WTC11 (cell line): Measurements from ENCODE around the gene WBP2NL. TPM values are rescaled to one million over a fixed set of nuclear protein-coding genes. Genes with fewer than 3 reads are reported as not detected.

Experiments
- ATAC-seq: fragments of 200-7000 bp; cut with Tn5 transposase; 2 replicates; pipeline ENCODE4 v1.10.0; 2021; ENCODE audit warnings: mild to moderate bottlenecking, moderate library complexity
- CTCF ChIA-PET: fragments of 300-600 bp; sonication (Branson Sonifier 250); formaldehyde crosslinking; loops from one replicate; lab custom pipeline; 2021; ENCODE audit warnings: antibody characterized with exemption; lab: Charles Lee
- POLR2A ChIA-PET: fragments of 350-600 bp; sonication (Branson Sonifier 250); formaldehyde crosslinking; loops from one replicate; lab custom pipeline; 2021; ENCODE audit warnings: antibody characterized with exemption; lab: Charles Lee
- DNase-seq: peaks from one replicate; pipeline ENCODE4 v3.0.0; 2021; ENCODE audit warnings: low spot score
- H3K27ac Mint-ChIP-seq: 2 replicates; pipeline ENCODE4 v1.8.0; 2021; ENCODE audit warnings: mixed read lengths
- H3K27me3 Mint-ChIP-seq: 2 replicates; pipeline ENCODE4 v1.8.0; 2021; ENCODE audit warnings: low read depth, mild to moderate bottlenecking, moderate library complexity, mixed read lengths
- H3K36me3 Mint-ChIP-seq: 2 replicates; pipeline ENCODE4 v1.8.0; 2021; ENCODE audit warnings: mixed read lengths
- H3K4me1 Mint-ChIP-seq: 2 replicates; pipeline ENCODE4 v1.8.0; 2022; ENCODE audit warnings: mixed read lengths
- H3K4me3 Mint-ChIP-seq: 2 replicates; pipeline ENCODE4 v1.8.0; 2021; ENCODE audit warnings: mild to moderate bottlenecking, moderate library complexity, mixed read lengths
- H3K9me3 Mint-ChIP-seq: 2 replicates; pipeline ENCODE4 v1.8.0; 2021; ENCODE audit warnings: mixed read lengths
- ELF4 ChIP-seq: sonication (generic); formaldehyde crosslinking; IDR thresholded peaks from 2 replicates; pipeline ENCODE4 v1.8.1; 2022; ENCODE audit warnings: low read depth, mild to moderate bottlenecking, moderate library complexity, missing genetic modification reagents
- FOXK1 ChIP-seq: sonication (generic); formaldehyde crosslinking; IDR thresholded peaks from 2 replicates; pipeline ENCODE4 v1.8.0; 2022; ENCODE audit warnings: mild to moderate bottlenecking, moderate library complexity, missing genetic modification reagents
- FOXP1 ChIP-seq: sonication (generic); formaldehyde crosslinking; IDR thresholded peaks from 2 replicates; pipeline ENCODE4 v1.8.0; 2022; ENCODE audit warnings: missing genetic modification reagents, mild to moderate bottlenecking, moderate library complexity, borderline replicate concordance
- GTF2I ChIP-seq: fragments of 250-450 bp; sonication (Bioruptor Pico); conservative IDR thresholded peaks from 2 replicates; pipeline ENCODE4 v1.4.0; 2021; ENCODE audit warnings: mild to moderate bottlenecking
- IRF2 ChIP-seq: sonication (generic); formaldehyde crosslinking; IDR thresholded peaks from 2 replicates; pipeline ENCODE4 v1.8.0; 2022; ENCODE audit warnings: low read depth, missing genetic modification reagents, borderline replicate concordance
- KAT7 ChIP-seq: sonication (generic); formaldehyde crosslinking; IDR thresholded peaks from 2 replicates; pipeline ENCODE4 v1.8.1; 2023; ENCODE audit warnings: missing genetic modification reagents, mild to moderate bottlenecking, borderline replicate concordance
- MYBL2 ChIP-seq: sonication (generic); formaldehyde crosslinking; IDR thresholded peaks from 2 replicates; pipeline ENCODE4 v1.8.1; 2023; ENCODE audit warnings: mild to moderate bottlenecking, moderate library complexity, missing genetic modification reagents
- NFE2L1 ChIP-seq: sonication (generic); formaldehyde crosslinking; IDR thresholded peaks from 2 replicates; pipeline ENCODE4 v1.8.1; 2023; ENCODE audit warnings: missing genetic modification reagents
- NR3C1 ChIP-seq: sonication (generic); formaldehyde crosslinking; conservative IDR thresholded peaks from 2 replicates; pipeline ENCODE4 v1.8.1; 2023; ENCODE audit warnings: low read depth, mild to moderate bottlenecking, missing genetic modification reagents
- SMAD3 ChIP-seq: sonication (generic); formaldehyde crosslinking; IDR thresholded peaks from 2 replicates; pipeline ENCODE4 v1.8.0; 2022; ENCODE audit warnings: missing genetic modification reagents, mild to moderate bottlenecking, borderline replicate concordance
- TEAD1 ChIP-seq: sonication (generic); formaldehyde crosslinking; IDR thresholded peaks from 2 replicates; pipeline ENCODE4 v1.8.0; 2022; ENCODE audit warnings: mild to moderate bottlenecking, missing genetic modification reagents
- TEAD4 ChIP-seq: sonication (generic); formaldehyde crosslinking; IDR thresholded peaks from 2 replicates; pipeline ENCODE4 v1.8.0; 2022; ENCODE audit warnings: mild to moderate bottlenecking, missing genetic modification reagents
- TP53 ChIP-seq: sonication (generic); formaldehyde crosslinking; IDR thresholded peaks from 2 replicates; pipeline ENCODE4 v1.8.1; 2023; ENCODE audit warnings: mild to moderate bottlenecking, missing genetic modification reagents
- ZNF121 ChIP-seq: sonication (generic); formaldehyde crosslinking; IDR thresholded peaks from 2 replicates; pipeline ENCODE4 v1.8.0; 2023; ENCODE audit warnings: missing genetic modification reagents
- total RNA-seq: library from RNA; stranded (reverse); gene quantifications from 3 replicates; pipeline ENCODE4 v1.2.3, GENCODE V29; 2021
- TF ChIP-seq, protein P1 (sequence below): sonication (generic); formaldehyde crosslinking; IDR thresholded peaks from 2 replicates; pipeline ENCODE4 v1.8.1; 2022; ENCODE audit warnings: mild to moderate bottlenecking, moderate library complexity, missing genetic modification reagents
- TF ChIP-seq, protein P2 (sequence below): sonication (generic); formaldehyde crosslinking; IDR thresholded peaks from 2 replicates; pipeline ENCODE4 v1.8.1; 2022; ENCODE audit warnings: mild to moderate bottlenecking, missing genetic modification reagents, moderate library complexity, borderline replicate concordance
- TF ChIP-seq, protein P3 (sequence below): sonication (generic); formaldehyde crosslinking; IDR thresholded peaks from 2 replicates; pipeline ENCODE4 v1.8.0; 2022; ENCODE audit warnings: mild to moderate bottlenecking, missing genetic modification reagents
- TF ChIP-seq, protein P4 (sequence below): sonication (generic); formaldehyde crosslinking; IDR thresholded peaks from 2 replicates; pipeline ENCODE4 v1.8.1; 2022; ENCODE audit warnings: low read depth, mild to moderate bottlenecking, moderate library complexity, missing genetic modification reagents, borderline replicate concordance
- TF ChIP-seq, protein P5 (sequence below): fragments of 250-450 bp; sonication (Bioruptor Pico); IDR thresholded peaks from 2 replicates; pipeline ENCODE4 v1.9.0; 2021; ENCODE audit warnings: mild to moderate bottlenecking

Gene WBP2NL
- total RNA-seq, 1 experiment from 2014 or later = not detected

DNA sequence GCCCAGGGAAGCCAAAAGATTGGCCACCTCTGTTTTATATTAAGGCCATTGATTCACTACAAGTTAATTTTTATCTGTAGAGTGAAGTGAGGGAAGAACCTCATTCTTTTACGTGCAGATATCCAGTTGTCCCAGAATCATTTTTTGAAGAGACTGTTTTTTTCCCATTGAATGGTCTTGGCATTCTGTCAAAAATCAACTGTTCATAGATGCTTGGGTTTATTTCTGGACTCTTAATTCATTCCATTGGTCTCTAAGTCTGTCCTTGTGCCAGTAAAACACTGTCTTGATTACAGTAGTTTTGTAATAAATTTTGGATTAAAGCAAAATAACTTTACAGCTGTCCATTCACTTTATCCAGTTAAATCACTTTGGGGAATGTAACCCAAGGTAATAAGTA is 26.8 kb downstream of the WBP2NL start (continued):
- TF ChIP-seq FOXP1 (CRISPR knock-in tag) = no peak
- TF ChIP-seq GTF2I = no peak
- TF ChIP-seq, protein P1, sequence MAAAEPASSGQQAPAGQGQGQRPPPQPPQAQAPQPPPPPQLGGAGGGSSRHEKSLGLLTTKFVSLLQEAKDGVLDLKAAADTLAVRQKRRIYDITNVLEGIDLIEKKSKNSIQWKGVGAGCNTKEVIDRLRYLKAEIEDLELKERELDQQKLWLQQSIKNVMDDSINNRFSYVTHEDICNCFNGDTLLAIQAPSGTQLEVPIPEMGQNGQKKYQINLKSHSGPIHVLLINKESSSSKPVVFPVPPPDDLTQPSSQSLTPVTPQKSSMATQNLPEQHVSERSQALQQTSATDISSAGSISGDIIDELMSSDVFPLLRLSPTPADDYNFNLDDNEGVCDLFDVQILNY (CRISPR knock-in tag) = no peak

DNA sequence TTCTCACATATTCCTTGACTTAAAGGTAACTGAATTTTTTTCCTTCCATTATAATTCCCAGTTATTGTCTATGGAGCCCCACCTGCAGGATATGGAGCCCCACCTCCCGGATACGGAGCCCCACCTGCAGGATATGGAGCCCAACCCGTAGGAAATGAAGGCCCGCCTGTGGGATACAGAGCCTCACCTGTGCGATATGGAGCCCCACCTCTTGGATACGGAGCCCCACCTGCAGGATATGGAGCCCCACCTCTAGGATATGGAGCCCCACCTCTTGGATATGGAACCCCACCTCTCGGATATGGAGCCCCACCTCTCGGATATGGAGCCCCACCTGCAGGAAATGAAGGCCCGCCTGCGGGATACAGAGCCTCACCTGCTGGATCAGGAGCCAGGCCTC is 28.1 kb downstream of the WBP2NL start:
- ChIA-PET POLR2A (no interaction called here), CTCF (no interaction called here)
- peaks cover 3% of the 10 kb centered on the region; the same call in 1 of the 2 replicates for H3K4me1 Mint-ChIP-seq
- peaks cover 19% of the 10 kb centered on the region for H3K27me3 Mint-ChIP-seq
- TF ChIP-seq, protein P2, sequence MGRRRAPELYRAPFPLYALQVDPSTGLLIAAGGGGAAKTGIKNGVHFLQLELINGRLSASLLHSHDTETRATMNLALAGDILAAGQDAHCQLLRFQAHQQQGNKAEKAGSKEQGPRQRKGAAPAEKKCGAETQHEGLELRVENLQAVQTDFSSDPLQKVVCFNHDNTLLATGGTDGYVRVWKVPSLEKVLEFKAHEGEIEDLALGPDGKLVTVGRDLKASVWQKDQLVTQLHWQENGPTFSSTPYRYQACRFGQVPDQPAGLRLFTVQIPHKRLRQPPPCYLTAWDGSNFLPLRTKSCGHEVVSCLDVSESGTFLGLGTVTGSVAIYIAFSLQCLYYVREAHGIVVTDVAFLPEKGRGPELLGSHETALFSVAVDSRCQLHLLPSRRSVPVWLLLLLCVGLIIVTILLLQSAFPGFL = no peak
- TF ChIP-seq ZNF121 (CRISPR knock-in tag) (no peak), MYBL2 (CRISPR knock-in tag) (no peak), IRF2 (CRISPR knock-in tag) (no peak), KAT7 (no peak), TEAD4 (CRISPR knock-in tag) (no peak), TEAD1 (CRISPR knock-in tag) (no peak), FOXK1 (CRISPR knock-in tag) (no peak), ELF4 (CRISPR knock-in tag) (no peak)
- TF ChIP-seq, protein P3, sequence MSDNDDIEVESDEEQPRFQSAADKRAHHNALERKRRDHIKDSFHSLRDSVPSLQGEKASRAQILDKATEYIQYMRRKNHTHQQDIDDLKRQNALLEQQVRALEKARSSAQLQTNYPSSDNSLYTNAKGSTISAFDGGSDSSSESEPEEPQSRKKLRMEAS (CRISPR knock-in tag) = no peak
- DNase-seq = peak; percentile 31
- H3K4me3 Mint-ChIP-seq = no peak overlapping the region
- H3K27ac Mint-ChIP-seq = no peak overlapping the region
- H3K9me3 Mint-ChIP-seq = no peaks in the 10 kb centered on the region
- no peaks in the 10 kb centered on the region for H3K36me3 Mint-ChIP-seq
- ATAC-seq = peak; percentile 81

DNA sequence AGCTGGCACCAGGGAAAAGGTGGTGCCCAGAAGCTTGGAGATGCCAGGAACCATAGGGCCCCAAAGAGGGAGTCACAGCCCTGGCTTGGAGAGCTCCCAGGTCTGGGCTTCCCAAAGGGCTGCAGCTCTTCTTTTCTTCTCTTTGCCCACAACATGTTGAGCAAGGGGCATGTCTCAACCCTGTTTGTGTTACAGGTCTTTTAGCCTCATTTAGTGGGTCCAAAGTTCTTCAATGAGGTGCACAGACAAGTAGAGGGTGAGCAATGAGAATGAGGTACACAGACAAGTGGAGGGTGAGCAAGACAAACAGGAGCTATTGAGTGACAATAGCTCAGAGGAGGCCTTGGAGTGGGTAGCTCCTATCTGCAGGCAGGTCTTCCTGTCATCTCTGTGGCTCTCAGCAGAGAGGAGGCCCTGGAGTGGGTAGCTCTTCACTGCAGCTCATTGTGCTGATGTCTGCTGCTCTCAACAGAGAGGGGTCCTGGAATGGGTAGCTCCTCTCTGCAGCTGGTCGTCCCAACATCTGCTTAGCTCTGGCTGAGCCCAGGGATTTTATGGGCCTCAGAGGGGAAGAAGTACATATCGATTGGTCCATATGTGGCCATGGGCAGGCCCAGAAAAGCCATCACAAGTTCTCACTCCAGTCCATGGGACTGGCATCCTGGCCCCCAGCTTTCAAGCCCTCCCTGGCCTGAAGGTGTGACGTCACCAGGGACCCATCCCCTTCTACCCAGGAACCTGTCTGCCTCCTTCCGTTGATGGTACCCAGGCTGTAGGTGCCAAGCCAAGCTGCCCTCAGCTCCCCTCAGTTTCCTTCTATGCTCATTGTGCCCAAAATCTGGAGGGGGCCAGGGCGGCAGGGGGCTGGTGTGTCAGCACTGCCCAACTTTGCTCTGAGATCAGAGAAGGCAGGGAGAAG is 34.9 kb downstream of the WBP2NL start:
- peaks cover 10% of the 10 kb centered on the region for H3K36me3 Mint-ChIP-seq
- DNase-seq (no peak), ATAC-seq (no peak)
- no peak overlapping the region for H3K27ac Mint-ChIP-seq
- POLR2A ChIA-PET = no interaction called here
- CTCF ChIA-PET = no interaction called here
- TF ChIP-seq, protein P4, sequence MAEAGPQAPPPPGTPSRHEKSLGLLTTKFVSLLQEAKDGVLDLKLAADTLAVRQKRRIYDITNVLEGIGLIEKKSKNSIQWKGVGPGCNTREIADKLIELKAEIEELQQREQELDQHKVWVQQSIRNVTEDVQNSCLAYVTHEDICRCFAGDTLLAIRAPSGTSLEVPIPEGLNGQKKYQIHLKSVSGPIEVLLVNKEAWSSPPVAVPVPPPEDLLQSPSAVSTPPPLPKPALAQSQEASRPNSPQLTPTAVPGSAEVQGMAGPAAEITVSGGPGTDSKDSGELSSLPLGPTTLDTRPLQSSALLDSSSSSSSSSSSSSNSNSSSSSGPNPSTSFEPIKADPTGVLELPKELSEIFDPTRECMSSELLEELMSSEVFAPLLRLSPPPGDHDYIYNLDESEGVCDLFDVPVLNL (CRISPR knock-in tag) = no peak
- TF ChIP-seq NR3C1 (no peak), NFE2L1 (CRISPR knock-in tag) (no peak), SMAD3 (CRISPR knock-in tag) (no peak), TP53 (CRISPR knock-in tag) (no peak)
- TF ChIP-seq, protein P5, sequence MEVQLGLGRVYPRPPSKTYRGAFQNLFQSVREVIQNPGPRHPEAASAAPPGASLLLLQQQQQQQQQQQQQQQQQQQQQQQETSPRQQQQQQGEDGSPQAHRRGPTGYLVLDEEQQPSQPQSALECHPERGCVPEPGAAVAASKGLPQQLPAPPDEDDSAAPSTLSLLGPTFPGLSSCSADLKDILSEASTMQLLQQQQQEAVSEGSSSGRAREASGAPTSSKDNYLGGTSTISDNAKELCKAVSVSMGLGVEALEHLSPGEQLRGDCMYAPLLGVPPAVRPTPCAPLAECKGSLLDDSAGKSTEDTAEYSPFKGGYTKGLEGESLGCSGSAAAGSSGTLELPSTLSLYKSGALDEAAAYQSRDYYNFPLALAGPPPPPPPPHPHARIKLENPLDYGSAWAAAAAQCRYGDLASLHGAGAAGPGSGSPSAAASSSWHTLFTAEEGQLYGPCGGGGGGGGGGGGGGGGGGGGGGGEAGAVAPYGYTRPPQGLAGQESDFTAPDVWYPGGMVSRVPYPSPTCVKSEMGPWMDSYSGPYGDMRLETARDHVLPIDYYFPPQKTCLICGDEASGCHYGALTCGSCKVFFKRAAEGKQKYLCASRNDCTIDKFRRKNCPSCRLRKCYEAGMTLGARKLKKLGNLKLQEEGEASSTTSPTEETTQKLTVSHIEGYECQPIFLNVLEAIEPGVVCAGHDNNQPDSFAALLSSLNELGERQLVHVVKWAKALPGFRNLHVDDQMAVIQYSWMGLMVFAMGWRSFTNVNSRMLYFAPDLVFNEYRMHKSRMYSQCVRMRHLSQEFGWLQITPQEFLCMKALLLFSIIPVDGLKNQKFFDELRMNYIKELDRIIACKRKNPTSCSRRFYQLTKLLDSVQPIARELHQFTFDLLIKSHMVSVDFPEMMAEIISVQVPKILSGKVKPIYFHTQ (CRISPR knock-in tag) = no peak
- peaks cover 36% of the 10 kb centered on the region for H3K27me3 Mint-ChIP-seq
- H3K9me3 Mint-ChIP-seq = peaks cover 27% of the 10 kb centered on the region
- no peak overlapping the region for H3K4me3 Mint-ChIP-seq
- H3K4me1 Mint-ChIP-seq = no peaks in the 10 kb centered on the region
